HCT116 (cell line): ENCODE measurements around the gene ZNF213.
"Not testable (repeated sequence)": the region's sequence is repeated elsewhere in the genome, so short reads cannot be mapped to it uniquely, and the experiment has no call there.

Experiments
- CTCF ChIP-seq, 3 experiments: fragments of 200-600 bp in 1 of 3; sonication (generic) in 1 of 3; IDR thresholded peaks in 2 of 3; conservative IDR thresholded peaks in 1 of 3; 2 replicates each; pipeline ENCODE4 v1.5.1; 2012 to 2017; ENCODE audit warnings: low read depth in 2 of 3, low read length in 2 of 3, antibody characterized with exemption in 1 of 3, borderline replicate concordance in 1 of 3, control low read depth in 1 of 3, mild to moderate bottlenecking in 1 of 3, mixed read lengths in 1 of 3, mixed run types in 1 of 3, moderate library complexity in 1 of 3; ENCODE audit not compliant: insufficient read depth in 1 of 3
- POLR2A ChIP-seq: IDR thresholded peaks from 2 replicates; pipeline ENCODE4 v1.7.0; 2011; ENCODE audit warnings: borderline replicate concordance; ENCODE audit not compliant: insufficient read depth, insufficient read length; ENCODE audit errors: extremely low read depth

- not testable (repeated sequence) for TF ChIP-seq CTCF (IDR thresholded peaks at IDR 0.05 in 2 of 3, conservative IDR thresholded peaks at IDR 0.05 in 1 of 3; ENCODE audit: borderline replicate concordance in 1 of 3, insufficient read depth in 1 of 3, low read depth in 2 of 3, low read length in 2 of 3); POLR2A
Observed at GRCh38 chr16:3168729-3169128, 33.9 kb downstream of the ZNF213 start.
